ENCODE measurements around the gene CDC42BPG. TPM values are rescaled to one million over a fixed set of nuclear protein-coding genes. Genes with fewer than 3 reads are reported as not detected.

The CDC42BPG gene
- total and polyA plus RNA-seq, 10 of the 15 experiments (the other 5 are each of a cell fraction or from before 2014, with no cell fraction given): 0.02 to 1.3 (median 0.09) TPM; not detected in 1

- TF ChIP-seq NFIC (IDR thresholded peaks at IDR 0.05; ENCODE audit: low read depth, low read length) (no peak), SPI1 (IDR thresholded peaks at IDR 0.05; ENCODE audit: borderline replicate concordance, insufficient read depth, low read depth, low read length) (0 out of 2 replicates have a peak, but pooled peaks have one; percentile 19), SREBF1 (IDR thresholded peaks at IDR 0.05; ENCODE audit: low read length) (no peak), BCL3 (IDR thresholded peaks at IDR 0.05; ENCODE audit: borderline replicate concordance, insufficient read depth, low read depth, low read length, poor library complexity, severe bottlenecking) (no peak), EP300 (IDR thresholded peaks at IDR 0.05; ENCODE audit: borderline replicate concordance in 1 of 2, control insufficient read depth in 1 of 2, low read depth in 2 of 2, low read length in 2 of 2) (no peak), ZBED1 (IDR thresholded peaks at IDR 0.05; ENCODE audit: borderline replicate concordance) (no peak), MXI1 (IDR thresholded peaks at IDR 0.05; ENCODE audit: low read depth, low read length) (no peak), ZZZ3 (IDR thresholded peaks at IDR 0.05; ENCODE audit: control insufficient read depth, insufficient read length, low read depth) (no peak), PAX5 (IDR thresholded peaks at IDR 0.05; ENCODE audit: borderline replicate concordance, low read depth, low read length) (no peak), ZNF207 (IDR thresholded peaks at IDR 0.05; ENCODE audit: borderline replicate concordance) (peak; percentile 14; the same call in 1 of the 2 replicates), PRDM15 (CRISPR knock-in tag; IDR thresholded peaks at IDR 0.05) (no peak), EED (IDR thresholded peaks at IDR 0.05; ENCODE audit: low read depth) (no peak), MTA2 (IDR thresholded peaks at IDR 0.05; ENCODE audit: low read depth) (no peak), POLR2A (IDR thresholded peaks at IDR 0.05; ENCODE audit: low read depth, low read length) (peak; percentile 39; the same call in 1 of the 2 replicates), MEF2B (IDR thresholded peaks at IDR 0.05; ENCODE audit: partially characterized antibody, poor library complexity, severe bottlenecking) (no peak), ZBTB11 (CRISPR knock-in tag; IDR thresholded peaks at IDR 0.05) (no peak), NFYA (IDR thresholded peaks at IDR 0.05; ENCODE audit: borderline replicate concordance, low read depth, low read length) (no peak), ZBTB33 (IDR thresholded peaks at IDR 0.05) (no peak)
Measured at GRCh38 chr11:64874308-64875240, 30.1 kb upstream of the CDC42BPG start (continued).
